Left ventricle myocardium inferior (tissue), 1 donor: ENCODE measurements around the gene ARHGEF7. TPM values are rescaled to one million over a fixed set of nuclear protein-coding genes. Genes with fewer than 3 reads are reported as not detected.

Source experiments
- DNase-seq: peaks from one replicate; pipeline ENCODE4 v3.0.0-alpha.2; 2020
- H3K27ac ChIP-seq: fragments of 200-600 bp; replicated peaks from 2 replicates; pipeline ENCODE4 v1.8.0; 2021
- H3K27me3 ChIP-seq: fragments of 200-600 bp; 2 replicates; pipeline ENCODE4 v1.8.0; 2021; ENCODE audit warnings: low read depth
- H3K36me3 ChIP-seq: fragments of 200-600 bp; 2 replicates; pipeline ENCODE4 v1.8.0; 2021
- H3K4me1 ChIP-seq: fragments of 200-600 bp; 2 replicates; pipeline ENCODE4 v1.8.0; 2021
- H3K4me3 ChIP-seq: fragments of 200-600 bp; 2 replicates; pipeline ENCODE4 v1.8.0; 2021; ENCODE audit warnings: mild to moderate bottlenecking, moderate library complexity
- H3K9me3 ChIP-seq: fragments of 200-600 bp; replicated peaks from 2 replicates; pipeline ENCODE4 v1.8.0; 2021
- CTCF ChIP-seq: fragments of 200-600 bp; IDR thresholded peaks from 2 replicates; pipeline ENCODE4 v1.8.0; 2021; ENCODE audit warnings: antibody characterized with exemption, mild to moderate bottlenecking, borderline replicate concordance
- intact Hi-C: fragments of 100-400 bp; cut with micrococcal nuclease; formaldehyde crosslinking; loops from one replicate; pipeline ENCODE4 v1.11.0; 2022
- total RNA-seq: library from RNA; stranded (reverse); fragmentation: NEBNext Ultra II Directional; extraction: Animal tissue kit (Norgen Biotek cat#: 25700); gene quantifications from one replicate; pipeline ENCODE4 v1.2.1, GENCODE V29; 2021
- donor health status: DM: no; HTN: yes; CAD: no; lungs with severe emphysema.

Gene ARHGEF7
- total RNA-seq, 1 donor from 2014 or later = 35.9 TPM

GRCh38 chr13:111165241-111166010 lies 50.3 kb downstream of the ARHGEF7 start:
- TF ChIP-seq CTCF = no peak
- no peaks in the 10 kb centered on the region for H3K27me3 ChIP-seq
- peaks cover 3% of the 10 kb centered on the region for H3K36me3 ChIP-seq
- no peaks in the 10 kb centered on the region for H3K9me3 ChIP-seq
- no peak overlapping the region for H3K4me3 ChIP-seq
- peaks cover 59% of the 10 kb centered on the region for H3K4me1 ChIP-seq
- no peak overlapping the region for H3K27ac ChIP-seq
- no peak for DNase-seq
- intact Hi-C loops = no loop called here

GRCh38 chr13:111166882-111167675 lies 52.0 kb downstream of the ARHGEF7 start:
- H3K4me1 ChIP-seq = peaks cover 53% of the 10 kb centered on the region
- H3K27ac ChIP-seq = no peak overlapping the region
- peaks cover 3% of the 10 kb centered on the region for H3K36me3 ChIP-seq
- DNase-seq = no peak
- H3K27me3 ChIP-seq = no peaks in the 10 kb centered on the region
- intact Hi-C loops = no loop called here
- no peaks in the 10 kb centered on the region for H3K9me3 ChIP-seq
- no peak for TF ChIP-seq CTCF
- no peak overlapping the region for H3K4me3 ChIP-seq

- H3K27ac ChIP-seq = no peak overlapping the region
- no peaks in the 10 kb centered on the region for H3K36me3 ChIP-seq
- no peak for TF ChIP-seq CTCF
- peaks cover 49% of the 10 kb centered on the region for H3K4me1 ChIP-seq
- H3K4me3 ChIP-seq = no peak overlapping the region
- no peak for DNase-seq
- no peaks in the 10 kb centered on the region for H3K27me3 ChIP-seq
- H3K9me3 ChIP-seq = no peaks in the 10 kb centered on the region
- intact Hi-C loops = no loop called here
Measured at GRCh38 chr13:111168107-111168506, 53.0 kb downstream of the ARHGEF7 start.

GRCh38 chr13:111171112-111171511 lies 56.0 kb downstream of the ARHGEF7 start:
- Histone ChIP-seq H3K4me1 (peaks cover 56% of the 10 kb centered on the region), H3K27ac (no peak overlapping the region), H3K4me3 (no peak overlapping the region), H3K36me3 (no peaks in the 10 kb centered on the region), H3K27me3 (no peaks in the 10 kb centered on the region), H3K9me3 (no peaks in the 10 kb centered on the region)
- intact Hi-C loops = no loop called here
- no peak for TF ChIP-seq CTCF
- DNase-seq = no peak

GRCh38 chr13:111171629-111172028 lies 56.5 kb downstream of the ARHGEF7 start:
- intact Hi-C loops = no loop called here
- Histone ChIP-seq H3K36me3 (no peaks in the 10 kb centered on the region), H3K4me3 (no peak overlapping the region), H3K27me3 (no peaks in the 10 kb centered on the region), H3K9me3 (no peaks in the 10 kb centered on the region), H3K4me1 (peaks cover 56% of the 10 kb centered on the region), H3K27ac (no peak overlapping the region)
- no peak for TF ChIP-seq CTCF
- no peak for DNase-seq
